Kidney epithelial cell (primary cell): ENCODE results near the gene ADAP1. TPM values are rescaled to one million over a fixed set of nuclear protein-coding genes. Genes with fewer than 3 reads are reported as not detected.

Experiments
- DNase-seq: peaks from one replicate; pipeline ENCODE4 v3.0.0-alpha.2; 2010; ENCODE audit warnings: low read depth
- H3K27me3 ChIP-seq: 2 replicates; pipeline ENCODE4 v1.6.0; 2011; ENCODE audit warnings: low read length; ENCODE audit not compliant: control insufficient read depth, insufficient read depth
- H3K36me3 ChIP-seq: 2 replicates; pipeline ENCODE4 v1.5.1; 2011; ENCODE audit warnings: low read length; ENCODE audit not compliant: control insufficient read depth, insufficient read depth
- H3K4me3 ChIP-seq: 2 replicates; pipeline ENCODE4 v1.5.1; 2011; ENCODE audit warnings: low read depth, mild to moderate bottlenecking, control low read depth, low read length
- total RNA-seq: library from RNA; depleted of rRNA; stranded (reverse); fragments of >200 nt; gene quantifications from 2 replicates; pipeline ENCODE4 v1.2.3, GENCODE V29; 2015
- TF ChIP-seq, protein P1 (sequence below): IDR thresholded peaks from 2 replicates; pipeline ENCODE4 v1.5.1; 2011; ENCODE audit warnings: mild to moderate bottlenecking, moderate library complexity, low read length, control low read depth, inconsistent platforms; ENCODE audit not compliant: insufficient read depth, poor library complexity, severe bottlenecking

Gene ADAP1
- total RNA-seq, 1 donor from 2014 or later = 14.3 TPM

DNA sequence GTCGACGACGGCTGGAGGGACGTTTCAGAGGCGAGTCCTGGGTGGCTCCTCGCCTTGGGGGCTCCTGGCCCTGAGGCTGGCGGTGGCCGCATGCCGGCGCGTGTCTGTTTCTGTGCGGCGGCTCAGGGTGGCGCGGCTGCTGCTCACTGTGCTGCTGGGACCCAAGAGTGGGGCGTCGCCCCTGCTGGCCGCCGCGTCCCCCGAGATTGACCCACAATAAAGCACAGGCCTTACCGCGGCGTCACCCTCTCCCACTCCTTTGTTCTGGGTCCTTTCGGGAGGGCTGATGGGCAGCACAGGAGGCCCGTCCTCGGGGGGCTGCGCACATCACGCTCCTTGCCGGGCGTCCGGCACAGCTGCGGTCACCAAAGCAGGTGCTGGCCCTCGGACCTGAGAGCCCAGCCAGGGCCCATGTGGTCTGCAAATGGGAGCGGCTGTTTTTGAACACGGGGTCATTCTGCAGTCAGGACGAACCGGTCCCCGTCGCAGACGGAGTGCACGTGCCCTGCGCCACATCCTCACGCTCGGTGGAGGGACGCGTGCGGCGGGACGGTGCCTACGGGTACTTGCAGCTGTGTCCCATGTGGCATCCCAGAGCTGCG lies 58.9 kb downstream of the ADAP1 start:
- TF ChIP-seq, protein P1, sequence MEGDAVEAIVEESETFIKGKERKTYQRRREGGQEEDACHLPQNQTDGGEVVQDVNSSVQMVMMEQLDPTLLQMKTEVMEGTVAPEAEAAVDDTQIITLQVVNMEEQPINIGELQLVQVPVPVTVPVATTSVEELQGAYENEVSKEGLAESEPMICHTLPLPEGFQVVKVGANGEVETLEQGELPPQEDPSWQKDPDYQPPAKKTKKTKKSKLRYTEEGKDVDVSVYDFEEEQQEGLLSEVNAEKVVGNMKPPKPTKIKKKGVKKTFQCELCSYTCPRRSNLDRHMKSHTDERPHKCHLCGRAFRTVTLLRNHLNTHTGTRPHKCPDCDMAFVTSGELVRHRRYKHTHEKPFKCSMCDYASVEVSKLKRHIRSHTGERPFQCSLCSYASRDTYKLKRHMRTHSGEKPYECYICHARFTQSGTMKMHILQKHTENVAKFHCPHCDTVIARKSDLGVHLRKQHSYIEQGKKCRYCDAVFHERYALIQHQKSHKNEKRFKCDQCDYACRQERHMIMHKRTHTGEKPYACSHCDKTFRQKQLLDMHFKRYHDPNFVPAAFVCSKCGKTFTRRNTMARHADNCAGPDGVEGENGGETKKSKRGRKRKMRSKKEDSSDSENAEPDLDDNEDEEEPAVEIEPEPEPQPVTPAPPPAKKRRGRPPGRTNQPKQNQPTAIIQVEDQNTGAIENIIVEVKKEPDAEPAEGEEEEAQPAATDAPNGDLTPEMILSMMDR = no peak
- no peak for DNase-seq
- Histone ChIP-seq H3K36me3 (peaks cover 1% of the 10 kb centered on the region), H3K4me3 (no peak overlapping the region), H3K27me3 (peaks cover 3% of the 10 kb centered on the region)

DNA sequence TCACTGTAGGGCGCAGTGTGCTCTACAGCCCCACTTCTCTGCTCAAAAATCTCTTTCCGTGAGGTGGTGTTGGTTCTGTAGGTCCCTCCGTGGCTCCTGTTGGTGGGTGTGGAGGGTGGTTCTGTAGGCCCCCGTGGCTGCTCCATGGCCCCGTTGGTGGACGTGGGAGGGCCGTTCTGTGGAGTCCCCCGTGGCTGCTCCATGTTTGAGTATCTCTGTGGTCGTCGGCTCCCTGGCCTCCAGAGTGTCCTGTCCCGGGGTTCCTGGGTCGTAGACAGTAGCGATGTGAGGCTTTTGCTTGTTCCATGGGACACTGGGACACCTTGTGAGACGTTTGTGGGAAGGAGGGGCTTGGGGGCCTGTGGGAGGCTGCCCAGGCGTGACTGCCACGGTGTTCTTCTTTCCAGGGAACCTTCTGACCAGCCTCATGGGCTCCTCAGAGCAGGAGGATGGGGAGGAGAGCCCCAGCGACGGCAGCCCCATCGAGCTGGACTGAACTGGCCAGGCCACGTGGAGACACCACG lies 59.5 kb downstream of the ADAP1 start:
- no peak for DNase-seq
- peaks cover 3% of the 10 kb centered on the region for H3K27me3 ChIP-seq
- H3K36me3 ChIP-seq = peaks cover 1% of the 10 kb centered on the region
- no peak overlapping the region for H3K4me3 ChIP-seq
- TF ChIP-seq, protein P1 = no peak

DNA sequence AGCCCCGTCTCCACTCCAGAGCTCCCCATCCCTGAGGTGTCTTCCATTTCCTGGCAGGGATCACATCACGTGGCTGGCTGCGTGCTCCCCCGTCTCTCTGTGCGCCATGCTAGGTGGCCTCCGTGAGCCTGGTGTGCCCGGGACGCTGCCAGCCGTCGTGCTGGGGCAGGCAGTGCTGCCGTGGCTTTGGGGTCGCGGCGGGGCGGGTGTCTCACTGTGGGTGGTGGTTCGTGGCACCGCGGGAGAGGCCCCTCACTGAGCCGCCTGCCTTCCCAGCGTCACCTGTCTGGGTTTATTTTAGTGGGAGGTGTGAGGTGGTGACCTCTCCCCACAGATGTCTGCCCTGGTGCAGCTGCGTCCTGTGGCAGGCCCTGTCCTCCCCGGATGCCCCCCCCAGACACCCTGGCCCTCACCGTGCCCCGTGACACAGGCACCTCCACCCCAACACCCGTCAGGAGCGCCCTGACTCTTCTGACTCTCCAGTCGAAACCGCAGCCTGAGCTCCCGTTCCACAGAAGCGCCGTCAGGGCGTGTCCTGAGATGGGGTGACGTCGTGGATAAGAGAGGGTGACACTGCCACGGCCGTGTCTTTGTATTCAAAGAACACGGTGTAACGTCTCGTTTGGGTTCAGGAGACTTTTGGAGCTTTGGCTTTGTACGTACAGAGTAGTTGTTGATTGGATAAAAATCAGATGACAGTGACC lies 60.2 kb downstream of the ADAP1 start:
- peaks cover 1% of the 10 kb centered on the region for H3K36me3 ChIP-seq
- DNase-seq = no peak

DNA sequence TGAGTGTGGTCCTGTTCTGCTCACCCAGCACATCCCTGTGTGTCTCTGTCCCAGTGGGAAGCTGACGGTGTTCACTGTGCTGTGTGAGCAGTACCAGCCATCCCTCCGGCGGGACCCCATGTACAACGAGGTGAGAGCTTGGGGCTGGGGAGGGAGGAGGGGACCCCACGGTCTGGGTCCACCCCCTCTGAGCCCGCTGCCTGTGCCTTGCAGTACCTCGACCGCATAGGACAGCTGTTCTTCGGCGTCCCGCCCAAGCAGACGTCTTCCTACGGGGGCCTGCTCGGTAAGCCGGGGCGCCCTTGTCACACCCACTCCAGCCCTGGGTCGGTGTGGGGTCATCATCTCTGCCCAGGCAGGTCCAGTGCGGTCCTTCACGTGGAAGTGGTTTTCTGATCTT lies 60.8 kb downstream of the ADAP1 start:
- peaks cover 1% of the 10 kb centered on the region for H3K36me3 ChIP-seq
- no peak overlapping the region for H3K4me3 ChIP-seq
- TF ChIP-seq, protein P1 = no peak
- H3K27me3 ChIP-seq = no peaks in the 10 kb centered on the region
- no peak for DNase-seq

More for the DNA sequence above, 60.2 kb downstream of the ADAP1 start:
- H3K4me3 ChIP-seq = no peak overlapping the region
- TF ChIP-seq, protein P1 = no peak
- peaks cover 3% of the 10 kb centered on the region for H3K27me3 ChIP-seq

DNA sequence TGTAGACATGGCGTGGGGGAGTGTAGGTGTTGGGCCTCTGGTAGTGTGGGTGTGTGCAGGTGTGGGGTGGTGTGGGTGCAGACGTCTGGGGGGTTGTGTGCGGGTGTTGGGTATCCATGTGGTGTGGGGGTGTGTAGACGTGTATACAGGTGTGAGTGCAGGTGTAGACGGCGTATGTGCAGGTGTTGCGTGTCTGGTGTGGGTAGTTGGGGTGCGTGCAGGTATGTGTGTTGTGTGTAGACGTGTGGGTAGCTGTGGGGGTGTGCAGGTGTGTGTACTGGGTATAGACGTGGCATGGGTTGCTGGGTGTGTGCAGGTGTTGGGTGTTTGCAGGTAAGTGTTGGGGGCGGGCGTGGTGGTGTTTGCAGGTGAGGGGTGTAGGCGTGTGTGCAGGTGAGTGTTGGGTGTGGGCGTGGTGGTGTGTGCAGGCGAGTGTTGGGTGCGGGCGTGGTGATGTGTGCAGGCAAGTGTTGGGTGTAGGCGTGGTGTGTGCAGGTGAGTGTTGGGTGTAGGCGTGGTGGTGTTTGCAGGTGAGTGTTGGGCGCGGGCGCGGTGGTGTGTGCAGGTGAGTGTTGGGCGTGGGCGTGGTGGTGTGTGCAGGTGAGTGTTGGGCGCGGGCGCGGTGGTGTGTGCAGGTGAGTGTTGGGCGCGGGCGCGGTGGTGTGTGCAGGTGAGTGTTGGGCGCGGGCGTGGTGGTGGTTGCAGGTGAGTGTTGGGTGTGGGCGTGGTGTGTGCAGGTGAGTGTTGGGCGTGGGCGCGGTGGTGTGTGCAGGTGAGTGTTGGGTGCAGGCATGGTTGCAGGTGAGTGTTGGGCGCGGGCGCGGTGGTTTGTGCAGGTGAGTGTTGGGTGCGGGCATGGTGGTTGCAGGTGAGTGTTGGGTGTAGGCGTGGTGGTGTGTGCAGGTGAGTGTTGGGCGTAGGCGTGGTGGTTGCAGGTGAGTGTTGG lies 61.6 kb downstream of the ADAP1 start:
- H3K36me3 ChIP-seq = peaks cover 1% of the 10 kb centered on the region
- no peaks in the 10 kb centered on the region for H3K27me3 ChIP-seq
- DNase-seq = no peak
- TF ChIP-seq, protein P1 = no peak
- no peak overlapping the region for H3K4me3 ChIP-seq
